Dendritic cell treated with granulocyte-macrophage colony-stimulating factor and Interleukin-4, amounts not matched to agents 40 ng/mL and 50 ng/mL, for 4 days (primary cell): ENCODE results near the gene DPT.

Experiments
- H3K27ac Mint-ChIP-seq: one replicate; pipeline ENCODE4 v1.8.0; 2022; ENCODE audit warnings: mild to moderate bottlenecking, mixed read lengths
- H3K27me3 Mint-ChIP-seq: one replicate; pipeline ENCODE4 v1.8.0; 2022; ENCODE audit warnings: mild to moderate bottlenecking, mixed read lengths
- H3K36me3 Mint-ChIP-seq: one replicate; pipeline ENCODE4 v1.8.0; 2022; ENCODE audit warnings: low read depth, mixed read lengths
- H3K4me1 Mint-ChIP-seq: one replicate; pipeline ENCODE4 v1.8.0; 2022; ENCODE audit warnings: low read depth, mixed read lengths
- H3K4me3 Mint-ChIP-seq: one replicate; pipeline ENCODE4 v1.8.0; 2022; ENCODE audit warnings: mild to moderate bottlenecking, moderate library complexity, mixed read lengths
- H3K9me3 Mint-ChIP-seq: one replicate; pipeline ENCODE4 v1.8.0; 2022; ENCODE audit warnings: mixed read lengths
- intact Hi-C: fragments of 100-400 bp; cut with micrococcal nuclease; formaldehyde crosslinking; loops from one replicate; pipeline ENCODE4 v1.15.0; 2022

The DPT gene

DNA sequence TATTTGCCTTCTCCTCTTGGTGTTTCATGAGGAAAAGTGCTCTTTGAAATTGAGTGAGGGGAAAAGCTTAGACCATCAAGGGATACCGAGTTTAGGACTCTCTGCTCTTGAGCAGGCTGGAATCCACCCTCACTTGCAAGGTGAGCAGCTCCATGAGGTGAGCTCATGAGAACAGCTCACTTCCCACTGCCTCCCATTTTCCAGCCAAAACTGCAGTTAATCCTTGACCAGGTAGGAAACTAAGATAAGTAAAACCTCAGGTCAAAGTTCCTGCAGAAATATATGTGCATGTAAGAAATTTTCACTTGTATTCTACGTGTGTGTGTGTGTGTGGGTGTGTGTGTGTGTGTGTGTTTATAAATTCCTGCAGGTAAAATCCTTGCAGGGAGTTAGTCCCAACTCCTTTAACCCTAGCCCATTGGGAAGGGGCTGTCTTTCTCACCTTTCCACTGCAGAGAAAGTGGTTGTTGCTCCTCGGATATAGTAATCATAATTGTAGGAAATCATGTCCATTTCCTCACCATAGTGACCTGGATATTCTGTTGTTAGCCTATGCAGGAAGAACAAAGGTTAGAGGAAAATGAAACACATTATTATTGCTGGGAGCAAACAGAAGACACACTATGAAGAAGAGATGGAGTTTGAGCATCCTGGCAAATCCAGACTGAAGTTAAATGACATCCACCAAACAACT, 28.3 kb downstream of the DPT start:
- Mint-ChIP-seq H3K36me3 (no peaks in the 10 kb centered on the region), H3K9me3 (no peaks in the 10 kb centered on the region), H3K4me1 (no peaks in the 10 kb centered on the region), H3K27ac (no peak overlapping the region), H3K27me3 (no peaks in the 10 kb centered on the region), H3K4me3 (no peak overlapping the region)
- intact Hi-C loops: no loop called here

DNA sequence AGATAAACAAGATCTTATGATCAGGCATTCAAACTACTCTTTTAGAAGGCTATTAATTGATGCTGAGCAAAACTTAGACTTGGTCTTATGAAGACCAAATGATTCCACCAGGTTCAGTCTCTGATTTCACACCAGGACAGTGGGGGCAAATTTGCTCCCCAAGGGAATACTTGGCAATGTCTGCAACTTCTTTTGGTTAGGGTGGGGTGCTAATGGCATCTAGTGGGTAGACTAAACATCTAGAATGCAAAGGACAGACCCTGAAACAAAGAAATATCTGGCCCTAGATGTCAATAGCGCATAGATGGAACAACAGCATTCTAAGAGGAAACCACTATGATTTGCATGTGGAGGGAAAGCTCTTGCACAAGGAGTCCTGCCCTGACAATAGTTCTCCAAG, 30.6 kb downstream of the DPT start:
- no peak overlapping the region for H3K27ac Mint-ChIP-seq
- no peaks in the 10 kb centered on the region for H3K4me1 Mint-ChIP-seq
- H3K27me3 Mint-ChIP-seq: no peaks in the 10 kb centered on the region
- H3K36me3 Mint-ChIP-seq: no peaks in the 10 kb centered on the region
- intact Hi-C loops: no loop called here
- H3K4me3 Mint-ChIP-seq: no peak overlapping the region
- H3K9me3 Mint-ChIP-seq: no peaks in the 10 kb centered on the region

DNA sequence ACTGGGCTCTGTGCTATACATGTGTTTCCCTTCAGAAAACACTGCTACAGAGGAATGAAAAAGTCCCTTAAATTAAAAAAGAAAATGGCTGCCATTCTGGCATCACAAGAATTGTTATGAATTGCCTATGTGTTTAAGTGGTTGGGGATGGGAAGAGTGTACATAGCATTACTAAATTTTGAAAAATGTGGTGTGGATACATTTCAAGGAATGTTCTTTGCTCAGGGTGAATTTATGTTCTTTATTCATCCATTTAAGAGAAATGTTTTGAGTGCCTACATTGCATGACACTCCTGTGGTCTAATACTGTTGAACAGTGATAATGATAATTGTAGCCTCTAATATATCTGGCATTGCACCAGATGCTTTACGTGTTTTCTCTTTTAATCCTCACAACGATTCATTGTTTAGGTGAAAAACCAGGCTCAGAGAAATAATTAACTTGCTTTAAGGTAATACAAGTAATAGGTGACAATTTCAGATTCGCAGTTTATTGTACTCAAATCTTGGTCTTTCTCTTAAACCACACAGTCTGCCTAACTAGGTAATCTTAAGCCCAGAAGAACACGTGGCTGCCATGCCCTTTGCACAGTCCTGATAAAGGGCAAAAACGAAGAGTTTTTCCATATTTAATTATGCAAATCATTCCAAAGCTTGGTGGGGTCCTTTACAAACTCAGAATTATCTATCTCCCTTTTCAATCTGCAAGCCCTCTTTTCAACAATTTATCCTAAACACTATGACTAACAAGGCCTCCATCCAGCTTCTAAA, 31.5 kb downstream of the DPT start:
- no peak overlapping the region for H3K4me3 Mint-ChIP-seq
- intact Hi-C loops: no loop called here
- no peaks in the 10 kb centered on the region for H3K27me3 Mint-ChIP-seq

DNA sequence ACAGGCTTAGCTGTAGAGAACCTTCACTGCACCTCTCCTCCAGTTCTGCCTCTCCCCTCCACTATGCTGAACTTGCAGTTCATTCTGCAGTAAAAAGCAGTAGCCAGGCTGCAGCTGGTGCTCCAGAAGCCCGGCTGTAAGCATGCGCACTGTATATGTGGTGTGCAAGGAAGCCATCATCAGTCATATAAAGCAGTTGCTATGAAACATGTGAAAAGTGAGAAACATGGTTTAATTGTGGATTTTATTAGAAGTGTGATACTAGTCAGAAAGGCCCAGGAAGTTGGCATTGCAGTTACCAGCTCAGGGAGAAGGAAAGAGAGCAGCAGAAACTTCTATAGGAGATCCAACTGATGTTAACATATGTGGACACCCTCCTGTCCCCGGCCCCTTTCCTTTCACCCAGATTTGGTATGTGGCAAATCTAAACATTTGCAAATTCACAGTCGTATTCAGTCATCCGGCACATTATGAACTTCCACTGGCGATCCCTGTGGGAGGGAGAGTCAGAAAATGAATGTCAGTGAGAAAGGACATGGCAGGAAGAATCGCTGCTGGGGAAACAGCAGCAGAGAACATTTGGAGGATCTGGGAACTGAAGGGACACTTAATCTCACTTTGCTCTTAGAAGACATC, 32.8 kb downstream of the DPT start:
- H3K4me1 Mint-ChIP-seq: no peaks in the 10 kb centered on the region
- intact Hi-C loops: no loop called here
- no peak overlapping the region for H3K4me3 Mint-ChIP-seq
- no peaks in the 10 kb centered on the region for H3K36me3 Mint-ChIP-seq
- H3K27me3 Mint-ChIP-seq: no peaks in the 10 kb centered on the region
- H3K27ac Mint-ChIP-seq: no peak overlapping the region
- H3K9me3 Mint-ChIP-seq: no peaks in the 10 kb centered on the region

More for the DNA sequence above, 31.5 kb downstream of the DPT start:
- Mint-ChIP-seq H3K4me1 (no peaks in the 10 kb centered on the region), H3K27ac (no peak overlapping the region), H3K9me3 (no peaks in the 10 kb centered on the region), H3K36me3 (no peaks in the 10 kb centered on the region)

DNA sequence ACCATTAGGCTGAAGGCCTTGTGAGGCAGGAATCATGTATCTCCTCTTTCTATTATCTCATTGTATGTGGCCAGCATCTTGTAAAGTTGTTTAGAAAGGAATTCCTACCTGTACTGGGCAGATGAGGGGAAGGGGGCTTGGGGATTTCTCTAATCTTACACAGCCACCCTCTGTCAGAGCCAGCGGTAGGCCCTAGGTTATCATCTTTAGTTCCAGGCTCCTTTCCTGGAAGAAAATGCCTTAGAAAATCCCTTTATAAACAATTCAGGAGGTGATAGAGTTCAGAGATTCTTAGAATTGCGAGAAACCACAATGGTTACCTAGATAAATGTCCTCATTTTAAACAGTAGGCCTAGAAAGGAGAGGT, 35.2 kb downstream of the DPT start:
- Mint-ChIP-seq H3K27me3 (no peaks in the 10 kb centered on the region), H3K4me3 (no peak overlapping the region), H3K4me1 (no peaks in the 10 kb centered on the region), H3K27ac (no peak overlapping the region), H3K9me3 (no peaks in the 10 kb centered on the region), H3K36me3 (no peaks in the 10 kb centered on the region)
- intact Hi-C loops: no loop called here

DNA sequence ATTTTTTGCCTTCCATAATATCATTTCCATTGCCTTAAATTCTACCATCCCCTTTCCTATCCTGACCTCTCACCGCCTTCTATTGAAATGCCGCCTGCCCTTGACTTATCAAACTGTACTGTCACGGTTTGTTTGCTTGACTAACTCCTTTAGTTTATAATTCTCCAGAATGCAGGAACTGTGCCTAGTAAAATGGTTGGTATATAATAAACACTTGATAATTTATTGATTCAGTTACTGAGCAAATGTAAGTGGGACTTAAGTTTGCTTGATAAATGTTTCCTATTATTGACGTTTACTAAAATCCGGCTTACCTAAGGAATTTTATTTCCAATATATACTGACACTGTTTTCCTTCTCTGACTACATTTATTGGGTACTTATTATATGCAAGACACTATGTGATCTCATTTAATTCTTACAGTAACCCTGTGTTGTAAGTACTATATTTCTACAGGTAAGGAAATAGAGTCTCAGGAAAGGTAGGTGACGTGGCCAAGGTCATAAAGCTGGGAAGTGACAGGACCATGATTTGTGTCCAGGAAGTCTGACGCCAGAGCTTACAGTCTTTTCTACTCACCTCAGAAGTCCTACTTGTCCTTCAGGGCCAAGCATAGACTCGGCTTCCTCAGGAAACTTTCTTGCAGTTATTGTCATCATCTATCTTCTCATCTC, 35.7 kb downstream of the DPT start:
- Mint-ChIP-seq H3K4me3 (no peak overlapping the region), H3K36me3 (no peaks in the 10 kb centered on the region), H3K4me1 (no peaks in the 10 kb centered on the region), H3K9me3 (no peaks in the 10 kb centered on the region), H3K27me3 (no peaks in the 10 kb centered on the region), H3K27ac (no peak overlapping the region)
- intact Hi-C loops: no loop called here

DNA sequence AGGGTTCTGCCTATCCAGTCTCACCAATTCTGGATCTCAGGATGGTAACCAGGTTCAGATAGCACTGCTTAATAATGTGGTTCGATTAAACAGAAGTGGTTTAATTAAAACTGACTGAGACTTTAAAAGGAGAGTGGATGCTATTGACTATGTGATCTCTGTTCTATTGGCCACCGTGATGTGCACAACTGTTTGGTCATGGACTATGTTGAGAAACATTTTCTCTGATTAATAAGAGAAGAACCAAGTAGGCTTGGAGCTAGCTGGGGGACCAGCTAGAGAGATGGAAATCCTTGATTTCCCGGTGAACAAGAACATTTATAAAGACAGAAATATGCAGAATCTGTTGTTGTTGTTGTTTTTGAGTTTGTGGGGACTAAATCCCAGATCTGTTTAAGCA, 36.5 kb downstream of the DPT start:
- Mint-ChIP-seq H3K4me3 (no peak overlapping the region), H3K4me1 (no peaks in the 10 kb centered on the region), H3K27ac (no peak overlapping the region), H3K9me3 (no peaks in the 10 kb centered on the region), H3K27me3 (no peaks in the 10 kb centered on the region), H3K36me3 (no peaks in the 10 kb centered on the region)
- intact Hi-C loops: no loop called here

DNA sequence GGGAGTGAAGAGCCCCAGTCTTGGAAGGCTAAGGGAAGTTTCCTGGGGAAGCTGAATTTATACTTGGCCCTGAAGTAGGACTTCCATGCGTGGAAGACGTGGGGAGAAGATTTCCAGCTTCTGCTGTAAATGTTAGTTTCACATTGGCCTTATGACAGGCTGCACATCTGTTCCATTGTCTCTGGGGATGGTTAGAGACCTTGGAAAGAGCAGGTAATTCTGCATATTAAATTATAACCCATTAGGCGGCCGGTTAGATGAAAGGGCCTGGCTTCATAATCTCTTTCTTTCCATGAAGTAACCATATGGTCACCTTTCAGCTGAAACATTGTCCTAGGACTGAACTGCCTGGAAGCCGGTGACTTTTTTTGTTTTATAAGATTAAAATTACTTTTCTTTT, 37.5 kb downstream of the DPT start:
- no peak overlapping the region for H3K4me3 Mint-ChIP-seq
- no peaks in the 10 kb centered on the region for H3K27me3 Mint-ChIP-seq
- H3K27ac Mint-ChIP-seq: no peak overlapping the region
- H3K36me3 Mint-ChIP-seq: no peaks in the 10 kb centered on the region
- H3K4me1 Mint-ChIP-seq: no peaks in the 10 kb centered on the region
- H3K9me3 Mint-ChIP-seq: no peaks in the 10 kb centered on the region
- intact Hi-C loops: no loop called here

DNA sequence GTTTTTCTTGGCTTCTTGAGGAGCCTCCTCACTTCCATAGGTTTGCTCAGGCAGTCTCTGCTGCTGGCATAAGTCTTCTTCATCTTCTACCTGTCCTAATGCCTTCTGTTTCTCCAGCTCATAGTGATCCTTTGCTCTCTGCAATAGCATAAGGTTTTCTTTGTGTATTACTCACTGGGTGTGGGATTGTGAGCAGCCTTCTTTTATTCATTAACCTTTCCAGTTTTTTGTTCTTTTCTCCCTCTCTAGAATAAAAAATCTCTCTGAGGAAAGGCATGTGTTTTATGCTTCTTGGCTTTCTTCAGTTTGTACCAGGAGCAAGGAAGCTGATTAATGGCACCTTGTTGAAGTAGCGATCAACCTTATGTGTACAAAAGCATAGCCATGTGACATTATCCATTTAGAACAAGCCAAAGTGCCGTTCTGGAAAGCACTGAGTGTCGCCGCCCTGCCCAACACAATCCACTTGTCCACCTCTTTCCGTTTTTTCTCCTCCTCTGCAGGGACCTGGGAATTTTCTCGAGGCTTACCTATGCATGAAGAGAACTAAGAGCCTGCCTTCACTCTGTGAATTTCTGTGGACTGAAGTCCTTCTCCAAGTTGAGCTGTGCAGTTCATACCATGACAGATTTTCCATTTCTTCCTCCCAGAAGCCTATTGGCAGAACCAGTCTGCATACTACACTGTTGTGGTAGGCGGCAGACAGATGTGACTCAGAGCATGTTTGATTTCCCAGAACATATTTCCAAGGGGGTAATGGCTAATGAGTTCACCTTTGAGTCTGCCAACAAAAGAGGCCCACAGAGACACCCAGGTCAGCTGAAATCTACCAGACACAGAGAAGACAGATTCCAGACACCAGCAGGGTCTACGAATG, 39.0 kb downstream of the DPT start:
- intact Hi-C loops: no loop called here
- Mint-ChIP-seq H3K27ac (no peak overlapping the region), H3K36me3 (no peaks in the 10 kb centered on the region), H3K4me1 (no peaks in the 10 kb centered on the region), H3K9me3 (no peaks in the 10 kb centered on the region), H3K4me3 (no peak overlapping the region), H3K27me3 (no peaks in the 10 kb centered on the region)

DNA sequence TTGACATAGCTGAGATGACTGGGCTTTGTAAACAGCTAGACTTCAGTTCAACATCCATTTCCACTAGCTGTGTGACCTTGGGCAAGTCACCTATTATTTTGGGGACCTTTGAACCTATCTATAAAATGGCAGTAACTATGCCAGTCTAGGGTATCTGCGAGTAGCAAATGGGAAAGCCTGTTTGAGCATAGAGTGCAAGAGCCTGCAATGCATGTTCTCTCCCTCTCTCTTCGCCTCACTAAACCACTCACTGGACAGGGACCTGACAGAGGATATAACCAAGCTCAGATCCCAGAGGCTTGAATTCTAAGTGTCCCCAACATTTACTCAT, 39.7 kb downstream of the DPT start:
- intact Hi-C loops: no loop called here
- Mint-ChIP-seq H3K36me3 (no peaks in the 10 kb centered on the region), H3K9me3 (no peaks in the 10 kb centered on the region), H3K27ac (no peak overlapping the region), H3K27me3 (no peaks in the 10 kb centered on the region), H3K4me1 (no peaks in the 10 kb centered on the region), H3K4me3 (no peak overlapping the region)

DNA sequence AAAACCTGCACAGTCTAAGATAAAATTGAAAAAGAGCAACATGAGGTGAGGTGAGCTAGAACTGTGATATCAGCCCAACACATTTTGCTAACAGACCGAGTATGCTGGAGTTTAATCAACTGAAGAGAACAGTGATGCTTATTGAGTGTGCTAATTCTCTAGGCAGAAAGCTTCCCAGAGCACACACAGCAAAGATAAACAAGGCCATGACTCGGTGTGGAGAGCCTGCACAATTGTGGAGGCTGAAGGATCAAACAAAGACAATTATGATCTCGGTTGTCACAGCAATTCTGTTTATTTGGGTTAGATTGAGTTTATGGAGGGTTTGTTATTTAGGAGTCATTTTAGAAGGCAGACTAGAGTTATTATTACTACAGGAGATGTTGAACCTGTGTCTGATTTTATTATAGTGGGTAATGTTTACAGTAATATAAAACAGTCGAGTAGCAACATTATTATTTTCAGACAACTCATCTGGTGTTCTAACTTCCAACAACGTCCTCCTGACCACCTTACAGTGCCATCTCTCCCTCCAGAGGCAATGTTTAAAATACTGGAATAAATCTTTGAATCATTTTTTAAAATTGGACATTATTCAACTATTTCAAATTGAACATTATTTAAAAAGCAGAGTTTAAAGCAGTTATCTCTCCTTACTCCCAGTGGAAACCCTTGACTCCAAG, 40.2 kb downstream of the DPT start:
- intact Hi-C loops: no loop called here
- H3K36me3 Mint-ChIP-seq: no peaks in the 10 kb centered on the region
- no peak overlapping the region for H3K4me3 Mint-ChIP-seq
- H3K9me3 Mint-ChIP-seq: no peaks in the 10 kb centered on the region
- no peaks in the 10 kb centered on the region for H3K27me3 Mint-ChIP-seq
- H3K27ac Mint-ChIP-seq: no peak overlapping the region
- no peaks in the 10 kb centered on the region for H3K4me1 Mint-ChIP-seq

DNA sequence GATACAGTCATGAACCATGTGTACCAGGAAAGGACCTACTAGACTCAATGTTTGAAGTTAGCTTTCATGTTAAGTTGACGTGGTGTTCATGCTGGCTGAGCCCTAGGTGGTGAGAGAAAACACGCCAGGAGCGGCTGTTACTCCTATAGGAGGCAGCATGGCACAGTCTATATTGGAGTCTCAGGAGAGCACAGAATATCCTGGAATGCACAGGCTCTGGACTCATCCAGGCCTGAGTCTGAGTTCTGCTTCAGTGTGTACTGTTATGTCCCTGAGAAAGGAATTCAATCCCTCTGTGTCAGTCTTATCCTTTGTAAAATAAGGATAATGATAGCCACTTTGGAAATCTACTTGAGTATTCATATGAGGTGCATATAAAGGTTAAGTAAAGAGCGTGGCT, 41.2 kb downstream of the DPT start:
- H3K4me3 Mint-ChIP-seq: no peak overlapping the region
- peaks cover 8% of the 10 kb centered on the region for H3K9me3 Mint-ChIP-seq
- no peak overlapping the region for H3K27ac Mint-ChIP-seq
- no peaks in the 10 kb centered on the region for H3K27me3 Mint-ChIP-seq
- H3K36me3 Mint-ChIP-seq: no peaks in the 10 kb centered on the region
- intact Hi-C loops: no loop called here
- no peaks in the 10 kb centered on the region for H3K4me1 Mint-ChIP-seq

DNA sequence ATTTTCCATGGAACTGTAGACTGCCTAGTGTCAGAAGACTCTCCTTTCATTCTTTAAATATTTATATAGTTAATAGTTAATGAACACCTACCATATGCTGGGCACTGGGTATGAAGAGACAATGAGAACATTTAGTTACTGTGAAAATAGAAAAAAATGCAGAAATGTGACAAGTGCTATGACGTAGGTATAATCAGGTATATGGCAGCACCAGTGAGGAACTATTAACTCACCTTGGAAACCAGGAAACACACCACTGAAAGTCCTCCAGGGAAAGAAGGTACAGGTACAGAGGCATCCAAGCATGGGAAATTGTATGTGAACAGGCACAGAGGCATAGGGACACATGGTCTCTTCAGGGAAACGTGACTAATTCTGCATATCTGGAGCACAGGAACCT, 42.3 kb downstream of the DPT start:
- Mint-ChIP-seq H3K4me3 (no peak overlapping the region), H3K36me3 (no peaks in the 10 kb centered on the region), H3K27me3 (no peaks in the 10 kb centered on the region), H3K27ac (no peak overlapping the region), H3K4me1 (no peaks in the 10 kb centered on the region), H3K9me3 (peaks cover 15% of the 10 kb centered on the region)
- intact Hi-C loops: no loop called here
